HG03342 (cell line): ENCODE data around the gene DPM1.
A peak's percentile ranks its signal among the peaks of the same experiment; 100 is the strongest.

ENCODE experiments used
- ATAC-seq: cut with Tn5 transposase; IDR thresholded peaks from one replicate; pipeline ENCODE4 v1.9.1; 2021; ENCODE audit warnings: mild to moderate bottlenecking, moderate library complexity; ENCODE audit not compliant: unreplicated experiment

The DPM1 gene

GRCh38 chr20:50930976-50931305, 27.4 kb downstream of the DPM1 start:
- peak; percentile 16 for ATAC-seq

- peak; percentile 6 for ATAC-seq
These were observed 28.0 kb downstream of the DPM1 start for GRCh38 chr20:50930139-50930975.

GRCh38 chr20:50929299-50930138, 28.8 kb downstream of the DPM1 start:
- ATAC-seq, result peak; percentile 62

- no peak for ATAC-seq
These were observed 29.9 kb downstream of the DPM1 start for GRCh38 chr20:50928469-50928868.

- ATAC-seq, result no peak
These were observed 31.8 kb downstream of the DPM1 start for GRCh38 chr20:50926530-50926929.

- no peak for ATAC-seq
These were observed 33.9 kb downstream of the DPM1 start for GRCh38 chr20:50924261-50924920.

- no peak for ATAC-seq
These were observed 36.4 kb downstream of the DPM1 start for GRCh38 chr20:50921803-50922501.

- peak; percentile 42 for ATAC-seq
These were observed 37.3 kb downstream of the DPM1 start for GRCh38 chr20:50920997-50921396.

GRCh38 chr20:50919567-50919966, 38.8 kb downstream of the DPM1 start:
- no peak for ATAC-seq

GRCh38 chr20:50918403-50918802, 39.9 kb downstream of the DPM1 start:
- no peak for ATAC-seq

- ATAC-seq, result no peak
These were observed 41.4 kb downstream of the DPM1 start for GRCh38 chr20:50916934-50917333.

- no peak for ATAC-seq
These were observed 42.1 kb downstream of the DPM1 start for GRCh38 chr20:50916257-50916656.

- no peak for ATAC-seq
These were observed 42.9 kb downstream of the DPM1 start for GRCh38 chr20:50915424-50915823.

GRCh38 chr20:50913690-50914375, 44.5 kb downstream of the DPM1 start:
- ATAC-seq, result no peak

GRCh38 chr20:50911716-50912115, 46.6 kb downstream of the DPM1 start:
- peak; percentile 42 for ATAC-seq

GRCh38 chr20:50911030-50911429, 47.3 kb downstream of the DPM1 start:
- no peak for ATAC-seq

GRCh38 chr20:50909413-50909812, 48.9 kb downstream of the DPM1 start:
- ATAC-seq, result no peak

GRCh38 chr20:50904067-50904570, 54.2 kb downstream of the DPM1 start:
- ATAC-seq, result no peak

- ATAC-seq, result no peak
These were observed 54.8 kb downstream of the DPM1 start for GRCh38 chr20:50903353-50904051.

- ATAC-seq, result no peak
These were observed 57.0 kb downstream of the DPM1 start for GRCh38 chr20:50901301-50901700.
